Placental epithelial cell (primary cell): Measurements from ENCODE around the gene KCNJ16. TPM values are rescaled to one million over a fixed set of nuclear protein-coding genes. Genes with fewer than 3 reads are reported as not detected.

Experiments
- total RNA-seq: library from RNA; depleted of rRNA; stranded (reverse); fragments of >200 nt; gene quantifications from 2 replicates; pipeline ENCODE4 v1.2.3, GENCODE V29; 2012

KCNJ16 gene
- total RNA-seq = under 0.01 and 0.76 TPM in 2 replicates

GRCh38 chr17:70074956-70075355 lies at the start of gene KCNJ16:
Gene KCNJ16 (plus strand): TSS chr17:70075225. CDS start chr17:70132088, 56,863 bp downstream.

GRCh38 chr17:70168977-70169708 lies 94.1 kb downstream of the KCNJ16 start, which contains the start of gene KCNJ2:
Gene KCNJ2 (plus strand): TSS chr17:70169532. CDS start chr17:70175040, 5,508 bp downstream.

Other genes with a start within 250 kb of the KCNJ16 start
- 3.4 and 28.3 TPM in 2 replicates for gene KCNJ2, start 94.3 kb downstream of the KCNJ16 start, total RNA-seq